Diencephalon (tissue), 1 donor: Measurements from ENCODE around the gene SPATA31A5. TPM values are rescaled to one million over a fixed set of nuclear protein-coding genes. Genes with fewer than 3 reads are reported as not detected.

ENCODE experiments used
- small RNA-seq: library from RNA; depleted of rRNA; stranded (forward); fragments of <200 nt; gene quantifications from one replicate; pipeline ENCODE3, GENCODE V24; 2014
- total RNA-seq: library from RNA; depleted of rRNA; stranded (reverse); fragments of >200 nt; gene quantifications from one replicate; pipeline ENCODE4 v1.2.3, GENCODE V29; 2014

The SPATA31A5 gene
- total RNA-seq: not detected

GRCh38 chr9:60914107-60914506, at the start of gene SPATA31A5:
SPATA31A5 (plus strand) TSS chr9:60914407; CDS start chr9:60914436, 29 bp downstream.

Small RNA genes within 50 kb of the gene (small RNA-seq; reads per million reads assigned to genes)
- not detected for gene AL590491.3
